Measurements from ENCODE around the gene TRPM8.

GRCh38 chr2:233976690-233977294, 59.6 kb downstream of the TRPM8 start:
- TF ChIP-seq, protein P1, sequence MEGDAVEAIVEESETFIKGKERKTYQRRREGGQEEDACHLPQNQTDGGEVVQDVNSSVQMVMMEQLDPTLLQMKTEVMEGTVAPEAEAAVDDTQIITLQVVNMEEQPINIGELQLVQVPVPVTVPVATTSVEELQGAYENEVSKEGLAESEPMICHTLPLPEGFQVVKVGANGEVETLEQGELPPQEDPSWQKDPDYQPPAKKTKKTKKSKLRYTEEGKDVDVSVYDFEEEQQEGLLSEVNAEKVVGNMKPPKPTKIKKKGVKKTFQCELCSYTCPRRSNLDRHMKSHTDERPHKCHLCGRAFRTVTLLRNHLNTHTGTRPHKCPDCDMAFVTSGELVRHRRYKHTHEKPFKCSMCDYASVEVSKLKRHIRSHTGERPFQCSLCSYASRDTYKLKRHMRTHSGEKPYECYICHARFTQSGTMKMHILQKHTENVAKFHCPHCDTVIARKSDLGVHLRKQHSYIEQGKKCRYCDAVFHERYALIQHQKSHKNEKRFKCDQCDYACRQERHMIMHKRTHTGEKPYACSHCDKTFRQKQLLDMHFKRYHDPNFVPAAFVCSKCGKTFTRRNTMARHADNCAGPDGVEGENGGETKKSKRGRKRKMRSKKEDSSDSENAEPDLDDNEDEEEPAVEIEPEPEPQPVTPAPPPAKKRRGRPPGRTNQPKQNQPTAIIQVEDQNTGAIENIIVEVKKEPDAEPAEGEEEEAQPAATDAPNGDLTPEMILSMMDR (IDR thresholded peaks at IDR 0.05; ENCODE audit: low read depth, low read length) = peak; percentile 26
- no peak for TF ChIP-seq POLR2A (IDR thresholded peaks at IDR 0.05; ENCODE audit: extremely low read depth, insufficient read length)
- no peak for TF ChIP-seq MAX (IDR thresholded peaks at IDR 0.05; ENCODE audit: low read depth, low read length)
- no peak for TF ChIP-seq MYC (IDR thresholded peaks at IDR 0.05; ENCODE audit: low read depth, low read length)

Data from NB4 (cell line).